HCT116 (cell line): ENCODE measurements around the gene WIF1. TPM values are rescaled to one million over a fixed set of nuclear protein-coding genes. Genes with fewer than 3 reads are reported as not detected.

ENCODE experiments used
- ATAC-seq: fragments of 200-7000 bp; cut with Tn5 transposase; 2 replicates; pipeline ENCODE4 v1.9.1; 2020; ENCODE audit warnings: mild to moderate bottlenecking, moderate library complexity
- BruUV-seq: library from RNA; stranded (reverse); fragments of 400-500 nt; replicated peaks from 2 replicates; lab custom pipeline; 2021; lab: Mats Ljungman, UMichigan
- CTCF ChIA-PET: fragments of 300-600 bp; sonication (Branson Sonifier 250); formaldehyde crosslinking; loops from one replicate; lab custom pipeline; 2021; ENCODE audit warnings: antibody characterized with exemption; lab: Charles Lee
- POLR2A ChIA-PET: fragments of 300-600, 350-600 bp; sonication (Branson Sonifier 250); formaldehyde crosslinking; loops from one replicate; lab custom pipeline; 2021; ENCODE audit warnings: antibody characterized with exemption; lab: Charles Lee
- RAD21 ChIA-PET, 2 experiments: fragments of 300-600 bp; sonication (Branson Sonifier 250); formaldehyde crosslinking; loops; one replicate each; lab custom pipeline; 2023; ENCODE audit warnings: low total read pairs in 2 of 2; ENCODE audit not compliant: uncharacterized antibody in 2 of 2, unreplicated experiment in 2 of 2, low non-redundant PET in 1 of 2; lab: Charles Lee
- DNase-seq: peaks from one replicate; pipeline ENCODE4 v3.0.0-alpha.2; 2010; ENCODE audit warnings: low read depth, low spot score
- H2AFZ ChIP-seq: fragments of 200-600 bp; shearing (Covaris generic), sonication (generic); 2 replicates; pipeline ENCODE4 v1.6.1; 2017; ENCODE audit warnings: low read depth, mixed run types, mixed read lengths, antibody characterized with exemption, low read length; ENCODE audit not compliant: poor library complexity, severe bottlenecking
- H3K27ac ChIP-seq: 2 replicates; pipeline ENCODE4 v1.5.1; 2012; ENCODE audit warnings: low read depth, low read length
- H3K27me3 ChIP-seq: fragments of 200-600 bp; sonication (generic); 2 replicates; pipeline ENCODE4 v1.6.1; 2016; ENCODE audit warnings: mixed run types, low read length, mixed read lengths; ENCODE audit not compliant: insufficient read depth
- H3K36me3 ChIP-seq, 2 experiments: fragments of 200-500 bp in 1 of 2; fragments of 200-600 bp in 1 of 2; sonication (Bioruptor generic) in 1 of 2; sonication (generic) in 1 of 2; 2 replicates each; pipeline versions ENCODE4 v1.5.1 to v1.6.1; 2014 to 2016; ENCODE audit warnings: low read length in 2 of 2, inconsistent platforms in 1 of 2, mixed read lengths in 1 of 2, mixed run types in 1 of 2; ENCODE audit not compliant: insufficient read depth in 2 of 2, control insufficient read depth in 1 of 2
- H3K4me1 ChIP-seq, 2 experiments: fragments of 200-600 bp in 1 of 2; sonication (generic) in 1 of 2; 2 replicates each; pipeline versions ENCODE4 v1.5.1 to v1.6.1; 2012 to 2017; ENCODE audit warnings: low read length in 2 of 2, inconsistent platforms in 1 of 2, mild to moderate bottlenecking in 1 of 2, mixed read lengths in 1 of 2, mixed run types in 1 of 2, moderate library complexity in 1 of 2; ENCODE audit not compliant: insufficient read depth in 2 of 2, control insufficient read depth in 1 of 2
- H3K4me2 ChIP-seq: fragments of 200-600 bp; sonication (generic); 2 replicates; pipeline ENCODE4 v1.6.1; 2017; ENCODE audit warnings: mixed run types, low read length, mixed read lengths
- H3K4me3 ChIP-seq, 2 experiments: fragments of 200-600 bp in 1 of 2; sonication (generic) in 1 of 2; replicated peaks in 1 of 2; 2 replicates each; pipeline ENCODE4 v1.5.1; 2011 to 2016; ENCODE audit warnings: low read length in 2 of 2, control low read depth in 1 of 2, low read depth in 1 of 2, mild to moderate bottlenecking in 1 of 2, mixed read lengths in 1 of 2, mixed run types in 1 of 2
- H3K79me2 ChIP-seq: fragments of 200-600 bp; sonication (generic); 2 replicates; pipeline ENCODE4 v1.6.1; 2017; ENCODE audit warnings: mild to moderate bottlenecking, mixed run types, low read length, moderate library complexity, mixed read lengths; ENCODE audit not compliant: insufficient read depth
- H3K9ac ChIP-seq: fragments of 200-600 bp; sonication (generic); 2 replicates; pipeline ENCODE4 v1.6.1; 2016; ENCODE audit warnings: low read length, mixed read lengths
- H3K9me2 ChIP-seq: fragments of 200-600 bp; sonication (generic), shearing (Covaris generic); 2 replicates; pipeline ENCODE4 v1.6.1; 2017; ENCODE audit warnings: mixed run types, mild to moderate bottlenecking, moderate library complexity; ENCODE audit not compliant: insufficient read depth
- H3K9me3 ChIP-seq, 2 experiments: fragments of 200-500 bp in 1 of 2; fragments of 200-600 bp in 1 of 2; sonication (Bioruptor generic) in 1 of 2; sonication (generic) in 1 of 2; 2 replicates each; pipeline ENCODE4 v1.6.1; 2014 to 2017; ENCODE audit warnings: low read length in 2 of 2, mixed read lengths in 2 of 2, inconsistent platforms in 1 of 2, low read depth in 1 of 2, mild to moderate bottlenecking in 1 of 2, mixed run types in 1 of 2, moderate library complexity in 1 of 2; ENCODE audit not compliant: control insufficient read depth in 1 of 2, insufficient read depth in 1 of 2
- H4K20me1 ChIP-seq: fragments of 200-600 bp; sonication (generic), shearing (Covaris generic); 2 replicates; pipeline ENCODE4 v1.6.1; 2017; ENCODE audit warnings: mixed run types, mild to moderate bottlenecking, moderate library complexity; ENCODE audit not compliant: insufficient read depth
- CBX3 ChIP-seq: IDR thresholded peaks from 2 replicates; pipeline ENCODE4 v1.6.1; 2012; ENCODE audit warnings: low read depth
- EGR1 ChIP-seq: IDR thresholded peaks from 2 replicates; pipeline ENCODE4 v1.6.1; 2012; ENCODE audit warnings: low read depth
- EZH2 ChIP-seq: fragments of 200-600 bp; sonication (generic); IDR thresholded peaks from 2 replicates; pipeline ENCODE4 v1.6.1; 2017; ENCODE audit warnings: antibody characterized with exemption, mixed run types
- EZH2phosphoT487 ChIP-seq: fragments of 200-600 bp; IDR thresholded peaks from 2 replicates; pipeline ENCODE4 v1.6.1; 2018; ENCODE audit warnings: antibody characterized with exemption, borderline replicate concordance
- FOSL1 ChIP-seq: IDR thresholded peaks from 2 replicates; pipeline ENCODE4 v1.6.1; 2012; ENCODE audit warnings: low read depth
- JUND ChIP-seq: IDR thresholded peaks from 2 replicates; pipeline ENCODE4 v1.6.1; 2012
- POLR2A ChIP-seq: IDR thresholded peaks from 2 replicates; pipeline ENCODE4 v1.7.0; 2011; ENCODE audit warnings: borderline replicate concordance; ENCODE audit not compliant: insufficient read depth, insufficient read length; ENCODE audit errors: extremely low read depth
- RAD21 ChIP-seq: IDR thresholded peaks from 2 replicates; pipeline ENCODE4 v1.6.1; 2012; ENCODE audit warnings: low read depth, mild to moderate bottlenecking
- SP1 ChIP-seq: IDR thresholded peaks from 2 replicates; pipeline ENCODE4 v1.6.1; 2012; ENCODE audit warnings: low read depth
- SRF ChIP-seq: IDR thresholded peaks from 2 replicates; pipeline ENCODE4 v1.6.1; 2012; ENCODE audit warnings: low read depth
- TCF7L2 ChIP-seq: IDR thresholded peaks from 2 replicates; pipeline ENCODE4 v1.7.0; 2011; ENCODE audit warnings: borderline replicate concordance, inconsistent platforms; ENCODE audit not compliant: insufficient read depth, insufficient read length; ENCODE audit errors: extremely low read depth
- YY1 ChIP-seq: IDR thresholded peaks from 2 replicates; pipeline ENCODE4 v1.6.1; 2011; ENCODE audit warnings: low read length, low read depth, moderate library complexity, mild to moderate bottlenecking; ENCODE audit not compliant: insufficient replicate concordance; ENCODE audit errors: extremely low read depth
- intact Hi-C: fragments of 100-400 bp; cut with micrococcal nuclease; formaldehyde crosslinking; loops from 2 replicates; pipeline ENCODE4 v1.10.0; 2022
- total RNA-seq: library from RNA; stranded (reverse); gene quantifications from one replicate; pipeline ENCODE4 v1.2.1, GENCODE V29; 2021; ENCODE audit not compliant: unreplicated experiment
- TF ChIP-seq, protein P1 (sequence below): IDR thresholded peaks from 2 replicates; pipeline ENCODE4 v1.6.1; 2012; ENCODE audit warnings: low read depth
- TF ChIP-seq, protein P2 (sequence below): IDR thresholded peaks from 2 replicates; pipeline ENCODE4 v1.6.1; 2012
- TF ChIP-seq, protein P3 (sequence below): IDR thresholded peaks from 2 replicates; pipeline ENCODE4 v1.6.1; 2011; ENCODE audit warnings: mild to moderate bottlenecking, low read length, moderate library complexity; ENCODE audit not compliant: insufficient replicate concordance; ENCODE audit errors: extremely low read depth

The WIF1 gene
- total RNA-seq, 1 experiment from 2014 or later: not detected

DNA sequence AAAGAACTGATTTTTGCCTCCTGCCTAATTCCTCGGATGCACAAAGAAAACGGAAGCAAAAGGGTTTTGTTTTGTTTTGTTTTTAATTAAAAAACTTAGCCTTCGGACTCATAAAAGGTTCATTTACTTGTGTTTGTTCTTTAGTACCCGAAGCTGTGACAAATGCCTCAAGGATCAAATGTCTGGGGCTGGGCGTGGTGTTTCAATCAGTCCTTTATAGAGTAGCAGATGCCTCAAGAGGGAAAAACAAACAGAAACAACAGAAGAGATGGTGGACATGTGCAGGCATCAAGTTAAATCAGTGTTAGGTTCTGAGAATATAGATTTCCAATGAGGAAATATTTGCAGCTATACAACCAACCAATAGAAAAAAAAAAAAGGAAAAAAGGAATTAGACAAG lies 1.6 kb upstream of the WIF1 start (continued):
- TF ChIP-seq, protein P1, sequence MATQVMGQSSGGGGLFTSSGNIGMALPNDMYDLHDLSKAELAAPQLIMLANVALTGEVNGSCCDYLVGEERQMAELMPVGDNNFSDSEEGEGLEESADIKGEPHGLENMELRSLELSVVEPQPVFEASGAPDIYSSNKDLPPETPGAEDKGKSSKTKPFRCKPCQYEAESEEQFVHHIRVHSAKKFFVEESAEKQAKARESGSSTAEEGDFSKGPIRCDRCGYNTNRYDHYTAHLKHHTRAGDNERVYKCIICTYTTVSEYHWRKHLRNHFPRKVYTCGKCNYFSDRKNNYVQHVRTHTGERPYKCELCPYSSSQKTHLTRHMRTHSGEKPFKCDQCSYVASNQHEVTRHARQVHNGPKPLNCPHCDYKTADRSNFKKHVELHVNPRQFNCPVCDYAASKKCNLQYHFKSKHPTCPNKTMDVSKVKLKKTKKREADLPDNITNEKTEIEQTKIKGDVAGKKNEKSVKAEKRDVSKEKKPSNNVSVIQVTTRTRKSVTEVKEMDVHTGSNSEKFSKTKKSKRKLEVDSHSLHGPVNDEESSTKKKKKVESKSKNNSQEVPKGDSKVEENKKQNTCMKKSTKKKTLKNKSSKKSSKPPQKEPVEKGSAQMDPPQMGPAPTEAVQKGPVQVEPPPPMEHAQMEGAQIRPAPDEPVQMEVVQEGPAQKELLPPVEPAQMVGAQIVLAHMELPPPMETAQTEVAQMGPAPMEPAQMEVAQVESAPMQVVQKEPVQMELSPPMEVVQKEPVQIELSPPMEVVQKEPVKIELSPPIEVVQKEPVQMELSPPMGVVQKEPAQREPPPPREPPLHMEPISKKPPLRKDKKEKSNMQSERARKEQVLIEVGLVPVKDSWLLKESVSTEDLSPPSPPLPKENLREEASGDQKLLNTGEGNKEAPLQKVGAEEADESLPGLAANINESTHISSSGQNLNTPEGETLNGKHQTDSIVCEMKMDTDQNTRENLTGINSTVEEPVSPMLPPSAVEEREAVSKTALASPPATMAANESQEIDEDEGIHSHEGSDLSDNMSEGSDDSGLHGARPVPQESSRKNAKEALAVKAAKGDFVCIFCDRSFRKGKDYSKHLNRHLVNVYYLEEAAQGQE: no peak
- no peak for TF ChIP-seq SP1
- TF ChIP-seq TCF7L2: no peak
- no peak for TF ChIP-seq FOSL1
- TF ChIP-seq EZH2phosphoT487: no peak
- no peak for TF ChIP-seq CBX3

DNA sequence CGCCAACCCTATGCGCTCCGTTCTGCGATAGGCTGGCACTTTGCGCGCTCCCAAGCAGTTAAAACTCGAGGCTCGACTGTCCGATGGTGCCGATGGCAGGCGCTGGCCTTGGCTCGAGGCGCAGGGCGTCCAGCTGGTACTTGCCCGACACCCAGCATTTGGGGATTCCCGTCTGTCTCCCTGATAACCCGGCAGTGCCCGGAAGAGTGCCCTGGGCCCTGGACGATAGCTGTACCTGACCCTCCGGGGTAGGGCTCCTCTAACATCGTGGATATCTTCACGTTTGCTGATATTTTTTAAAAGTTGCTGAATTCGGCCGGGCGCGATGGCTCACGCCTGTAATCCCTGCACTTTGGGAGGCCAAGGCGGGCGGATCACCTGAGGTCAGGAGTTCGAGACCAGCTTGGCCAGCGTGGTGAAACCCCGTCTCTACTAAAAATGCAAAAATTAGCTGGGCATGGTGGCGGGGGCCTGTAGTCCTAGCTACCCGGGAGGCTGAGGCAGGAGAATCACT lies 908 bp upstream of the WIF1 start:
- no peak for ATAC-seq
- H3K4me1 ChIP-seq: no peaks in the 10 kb centered on the region
- no peak overlapping the region for H3K4me2 ChIP-seq
- no peak for DNase-seq
- RAD21 ChIA-PET: no interaction called here
- H4K20me1 ChIP-seq: no peaks in the 10 kb centered on the region
- no TSS peak for BruUV-seq
- H3K27me3 ChIP-seq: peaks cover 37% of the 10 kb centered on the region
- H3K36me3 ChIP-seq: no peaks in the 10 kb centered on the region
- CTCF ChIA-PET: interaction anchor here (1.6 kb wide), 2 partner anchors 228 to 230 kb away, joined by 3 to 7 read pairs; no protein-coding TSS in a partner anchor
- H3K9me3 ChIP-seq: no peaks in the 10 kb centered on the region
- H3K79me2 ChIP-seq: no peaks in the 10 kb centered on the region
- no peaks in the 10 kb centered on the region for H3K9me2 ChIP-seq
- no peak overlapping the region for H3K9ac ChIP-seq
- POLR2A ChIA-PET: no interaction called here
- intact Hi-C loops: loop anchor here (5.0 kb wide), 1 partner anchor 320 kb away; no protein-coding TSS in a partner anchor
- H3K27ac ChIP-seq: no peak overlapping the region
- H3K4me3 ChIP-seq: no peak overlapping the region
- H2AFZ ChIP-seq: no peak overlapping the region
- no peak for TF ChIP-seq RAD21
- no peak for TF ChIP-seq EZH2phosphoT487
- no peak for TF ChIP-seq FOSL1
- no peak for TF ChIP-seq TCF7L2
- TF ChIP-seq JUND: no peak
- no peak for TF ChIP-seq POLR2A
- TF ChIP-seq, protein P2, sequence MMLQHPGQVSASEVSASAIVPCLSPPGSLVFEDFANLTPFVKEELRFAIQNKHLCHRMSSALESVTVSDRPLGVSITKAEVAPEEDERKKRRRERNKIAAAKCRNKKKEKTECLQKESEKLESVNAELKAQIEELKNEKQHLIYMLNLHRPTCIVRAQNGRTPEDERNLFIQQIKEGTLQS: no peak
- TF ChIP-seq, protein P3, sequence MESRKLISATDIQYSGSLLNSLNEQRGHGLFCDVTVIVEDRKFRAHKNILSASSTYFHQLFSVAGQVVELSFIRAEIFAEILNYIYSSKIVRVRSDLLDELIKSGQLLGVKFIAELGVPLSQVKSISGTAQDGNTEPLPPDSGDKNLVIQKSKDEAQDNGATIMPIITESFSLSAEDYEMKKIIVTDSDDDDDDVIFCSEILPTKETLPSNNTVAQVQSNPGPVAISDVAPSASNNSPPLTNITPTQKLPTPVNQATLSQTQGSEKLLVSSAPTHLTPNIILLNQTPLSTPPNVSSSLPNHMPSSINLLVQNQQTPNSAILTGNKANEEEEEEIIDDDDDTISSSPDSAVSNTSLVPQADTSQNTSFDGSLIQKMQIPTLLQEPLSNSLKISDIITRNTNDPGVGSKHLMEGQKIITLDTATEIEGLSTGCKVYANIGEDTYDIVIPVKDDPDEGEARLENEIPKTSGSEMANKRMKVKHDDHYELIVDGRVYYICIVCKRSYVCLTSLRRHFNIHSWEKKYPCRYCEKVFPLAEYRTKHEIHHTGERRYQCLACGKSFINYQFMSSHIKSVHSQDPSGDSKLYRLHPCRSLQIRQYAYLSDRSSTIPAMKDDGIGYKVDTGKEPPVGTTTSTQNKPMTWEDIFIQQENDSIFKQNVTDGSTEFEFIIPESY: no peak
- no peak for TF ChIP-seq EGR1
- TF ChIP-seq, protein P1: no peak
- TF ChIP-seq CBX3: no peak
- TF ChIP-seq YY1: no peak
- no peak for TF ChIP-seq EZH2
- TF ChIP-seq SRF: no peak
